ENCODE data around the gene NECTIN3.

DNA sequence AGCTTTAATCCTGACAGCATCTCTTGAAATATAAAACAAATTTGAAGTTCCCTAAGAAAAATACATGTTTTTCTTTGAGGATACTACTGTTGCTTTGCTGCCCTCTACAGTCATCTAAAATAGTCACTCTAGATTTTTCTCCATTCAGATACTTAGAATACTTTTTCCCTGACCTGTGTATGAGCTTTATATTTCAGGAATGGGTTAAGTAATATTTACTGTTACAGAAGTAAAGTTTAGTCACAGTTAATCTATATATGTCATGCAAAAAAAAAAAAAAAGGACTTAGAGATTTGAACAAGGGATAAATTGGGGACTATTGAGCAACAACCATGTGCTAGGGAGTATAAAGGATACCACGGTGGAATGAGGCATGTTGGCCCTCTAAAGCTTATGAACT is 8.8 kb downstream of the NECTIN3 start:
- TF ChIP-seq, protein P1, sequence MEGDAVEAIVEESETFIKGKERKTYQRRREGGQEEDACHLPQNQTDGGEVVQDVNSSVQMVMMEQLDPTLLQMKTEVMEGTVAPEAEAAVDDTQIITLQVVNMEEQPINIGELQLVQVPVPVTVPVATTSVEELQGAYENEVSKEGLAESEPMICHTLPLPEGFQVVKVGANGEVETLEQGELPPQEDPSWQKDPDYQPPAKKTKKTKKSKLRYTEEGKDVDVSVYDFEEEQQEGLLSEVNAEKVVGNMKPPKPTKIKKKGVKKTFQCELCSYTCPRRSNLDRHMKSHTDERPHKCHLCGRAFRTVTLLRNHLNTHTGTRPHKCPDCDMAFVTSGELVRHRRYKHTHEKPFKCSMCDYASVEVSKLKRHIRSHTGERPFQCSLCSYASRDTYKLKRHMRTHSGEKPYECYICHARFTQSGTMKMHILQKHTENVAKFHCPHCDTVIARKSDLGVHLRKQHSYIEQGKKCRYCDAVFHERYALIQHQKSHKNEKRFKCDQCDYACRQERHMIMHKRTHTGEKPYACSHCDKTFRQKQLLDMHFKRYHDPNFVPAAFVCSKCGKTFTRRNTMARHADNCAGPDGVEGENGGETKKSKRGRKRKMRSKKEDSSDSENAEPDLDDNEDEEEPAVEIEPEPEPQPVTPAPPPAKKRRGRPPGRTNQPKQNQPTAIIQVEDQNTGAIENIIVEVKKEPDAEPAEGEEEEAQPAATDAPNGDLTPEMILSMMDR (IDR thresholded peaks at IDR 0.05) = peak; percentile 69
- no peak for TF ChIP-seq POLR2A (IDR thresholded peaks at IDR 0.05; ENCODE audit: low read length)
- TF ChIP-seq RAD21 (conservative IDR thresholded peaks at IDR 0.05 in 1 of 2, IDR thresholded peaks at IDR 0.05 in 1 of 2) = peak; percentile 74 to 80
